ENCODE measurements around the gene WDFY1.

WDFY1 gene

GRCh38 chr2:223868005-223868404 lies 77.1 kb downstream of the WDFY1 start:
- DNase-seq (ENCODE audit: low read depth), result no peak

GRCh38 chr2:223865907-223866508 lies 79.1 kb downstream of the WDFY1 start:
- H3K4me3 ChIP-seq (ENCODE audit: low read depth, low read length), result no peak overlapping the region
- DNase-seq (ENCODE audit: low read depth), result no peak
- TF ChIP-seq MAX (IDR thresholded peaks at IDR 0.05; ENCODE audit: low read depth, low read length) (no peak), MYC (IDR thresholded peaks at IDR 0.05; ENCODE audit: low read depth, low read length) (no peak), POLR2A (IDR thresholded peaks at IDR 0.05; ENCODE audit: extremely low read depth, insufficient read length) (no peak)
- TF ChIP-seq, protein P1, sequence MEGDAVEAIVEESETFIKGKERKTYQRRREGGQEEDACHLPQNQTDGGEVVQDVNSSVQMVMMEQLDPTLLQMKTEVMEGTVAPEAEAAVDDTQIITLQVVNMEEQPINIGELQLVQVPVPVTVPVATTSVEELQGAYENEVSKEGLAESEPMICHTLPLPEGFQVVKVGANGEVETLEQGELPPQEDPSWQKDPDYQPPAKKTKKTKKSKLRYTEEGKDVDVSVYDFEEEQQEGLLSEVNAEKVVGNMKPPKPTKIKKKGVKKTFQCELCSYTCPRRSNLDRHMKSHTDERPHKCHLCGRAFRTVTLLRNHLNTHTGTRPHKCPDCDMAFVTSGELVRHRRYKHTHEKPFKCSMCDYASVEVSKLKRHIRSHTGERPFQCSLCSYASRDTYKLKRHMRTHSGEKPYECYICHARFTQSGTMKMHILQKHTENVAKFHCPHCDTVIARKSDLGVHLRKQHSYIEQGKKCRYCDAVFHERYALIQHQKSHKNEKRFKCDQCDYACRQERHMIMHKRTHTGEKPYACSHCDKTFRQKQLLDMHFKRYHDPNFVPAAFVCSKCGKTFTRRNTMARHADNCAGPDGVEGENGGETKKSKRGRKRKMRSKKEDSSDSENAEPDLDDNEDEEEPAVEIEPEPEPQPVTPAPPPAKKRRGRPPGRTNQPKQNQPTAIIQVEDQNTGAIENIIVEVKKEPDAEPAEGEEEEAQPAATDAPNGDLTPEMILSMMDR (IDR thresholded peaks at IDR 0.05; ENCODE audit: low read depth, low read length), result no peak

More at GRCh38 chr2:223868005-223868404, 77.1 kb downstream of the WDFY1 start:
- TF ChIP-seq POLR2A (IDR thresholded peaks at IDR 0.05; ENCODE audit: extremely low read depth, insufficient read length) (no peak), MAX (IDR thresholded peaks at IDR 0.05; ENCODE audit: low read depth, low read length) (no peak), MYC (IDR thresholded peaks at IDR 0.05; ENCODE audit: low read depth, low read length) (no peak)
- TF ChIP-seq, protein P1 (IDR thresholded peaks at IDR 0.05; ENCODE audit: low read depth, low read length), result no peak
- no peak overlapping the region for H3K4me3 ChIP-seq (ENCODE audit: low read depth, low read length)

DNA sequence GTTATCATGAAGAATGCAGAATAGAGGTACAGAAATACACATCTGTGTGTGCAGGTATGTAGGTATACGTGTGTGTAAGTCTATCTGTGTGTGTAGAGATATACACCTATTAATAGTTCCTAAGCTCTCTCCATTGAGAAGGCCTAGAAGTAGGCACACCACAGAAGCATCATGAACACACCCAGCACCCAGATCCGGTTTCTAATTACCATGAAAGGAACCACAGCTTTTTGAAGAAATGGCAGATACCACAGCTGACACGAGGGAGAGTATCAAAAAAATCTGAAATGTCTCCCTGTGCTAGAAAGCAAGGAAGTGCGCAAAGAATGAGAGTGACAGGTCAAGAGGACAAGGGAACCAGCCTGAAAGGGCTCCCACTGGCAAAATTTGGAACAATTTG lies 80.0 kb downstream of the WDFY1 start:
- TF ChIP-seq, protein P1 (IDR thresholded peaks at IDR 0.05; ENCODE audit: low read depth, low read length), result no peak
- TF ChIP-seq POLR2A (IDR thresholded peaks at IDR 0.05; ENCODE audit: extremely low read depth, insufficient read length), result no peak
- TF ChIP-seq MAX (IDR thresholded peaks at IDR 0.05; ENCODE audit: low read depth, low read length), result no peak
- TF ChIP-seq MYC (IDR thresholded peaks at IDR 0.05; ENCODE audit: low read depth, low read length), result no peak
- DNase-seq (ENCODE audit: low read depth), result no peak

DNA sequence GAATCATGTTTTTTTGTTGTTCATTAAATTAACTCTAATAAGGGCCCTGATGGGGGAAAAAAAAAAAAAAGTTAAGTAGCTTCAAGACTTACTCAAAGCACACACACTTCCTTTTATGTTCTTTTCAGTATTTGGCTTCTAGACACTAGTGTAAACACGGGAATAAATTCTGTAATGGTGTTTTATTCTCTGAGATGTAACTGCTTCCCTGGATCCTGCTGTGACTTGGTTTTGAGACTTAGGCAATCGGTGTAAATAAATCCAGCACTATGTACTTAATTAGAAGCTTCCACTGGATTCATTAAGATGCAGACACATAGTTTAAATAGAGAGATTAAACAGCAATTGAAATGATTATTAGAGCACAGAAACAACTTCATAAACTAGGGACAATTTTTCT lies 81.6 kb downstream of the WDFY1 start:
- DNase-seq (ENCODE audit: low read depth), result no peak
- no peak overlapping the region for H3K4me3 ChIP-seq (ENCODE audit: low read depth, low read length)
- TF ChIP-seq MAX (IDR thresholded peaks at IDR 0.05; ENCODE audit: low read depth, low read length) (no peak), MYC (IDR thresholded peaks at IDR 0.05; ENCODE audit: low read depth, low read length) (no peak), POLR2A (IDR thresholded peaks at IDR 0.05; ENCODE audit: extremely low read depth, insufficient read length) (no peak)
- TF ChIP-seq, protein P1 (IDR thresholded peaks at IDR 0.05; ENCODE audit: low read depth, low read length), result no peak

More for the DNA sequence above, 80.0 kb downstream of the WDFY1 start:
- no peak overlapping the region for H3K4me3 ChIP-seq (ENCODE audit: low read depth, low read length)

GRCh38 chr2:223860809-223861738 lies 84.1 kb downstream of the WDFY1 start:
- no peak for TF ChIP-seq MAX (IDR thresholded peaks at IDR 0.05; ENCODE audit: low read depth, low read length)
- no peak for TF ChIP-seq MYC (IDR thresholded peaks at IDR 0.05; ENCODE audit: low read depth, low read length)
- no peak for TF ChIP-seq POLR2A (IDR thresholded peaks at IDR 0.05; ENCODE audit: extremely low read depth, insufficient read length)
- TF ChIP-seq, protein P1 (IDR thresholded peaks at IDR 0.05; ENCODE audit: low read depth, low read length), result no peak
- DNase-seq (ENCODE audit: low read depth), result no peak
- no peak overlapping the region for H3K4me3 ChIP-seq (ENCODE audit: low read depth, low read length)

Data from NB4 (cell line).